GM12873 (cell line): ENCODE data around the gene TTC21B.

Experiments
- CTCF ChIP-seq: IDR thresholded peaks from 2 replicates; pipeline ENCODE4 v1.5.1; 2012; ENCODE audit warnings: low read depth, mild to moderate bottlenecking, moderate library complexity, low read length, control low read depth; ENCODE audit not compliant: insufficient read depth; ENCODE audit errors: missing control alignments

Gene TTC21B

GRCh38 chr2:165852394-165852793, 101.2 kb downstream of the TTC21B start:
- no peak for TF ChIP-seq CTCF

DNA sequence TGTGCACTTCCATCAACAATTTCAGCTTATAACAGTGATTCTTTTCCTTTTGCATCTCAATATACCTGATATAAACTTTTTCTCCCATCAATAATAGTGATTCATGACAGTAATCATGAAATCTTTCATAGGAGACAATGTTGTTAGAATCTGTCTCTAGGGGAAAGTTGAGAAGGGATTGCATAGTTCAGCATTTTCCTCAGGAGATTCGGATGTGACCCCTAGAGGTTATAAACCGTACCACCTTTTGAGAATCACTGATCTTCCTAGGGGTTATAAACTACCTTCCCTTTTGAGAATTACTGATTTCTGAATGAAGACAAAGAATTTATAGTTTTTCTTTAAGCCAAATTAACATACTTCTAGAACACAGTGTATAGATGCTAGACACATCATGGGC, 106.6 kb downstream of the TTC21B start:
- no peak for TF ChIP-seq CTCF

DNA sequence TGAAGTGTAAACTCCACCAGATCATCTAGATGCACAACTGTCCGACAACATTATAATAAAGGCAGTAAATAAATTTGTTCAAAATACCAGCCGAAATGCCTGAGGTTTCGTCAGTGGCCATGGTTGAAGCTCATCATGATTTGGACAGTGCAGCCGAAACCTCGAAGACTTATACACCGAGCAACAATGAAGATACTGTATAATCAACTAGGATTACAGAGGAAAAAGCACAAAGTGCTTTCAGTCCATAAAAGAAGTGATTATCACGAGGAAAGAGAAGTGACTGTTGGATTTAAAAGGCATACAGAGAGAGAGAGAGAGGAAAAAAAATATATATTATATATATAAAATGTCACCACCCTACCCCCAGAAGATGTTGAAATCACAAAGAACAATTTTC, 107.5 kb downstream of the TTC21B start:
- TF ChIP-seq CTCF, result no peak

GRCh38 chr2:165844216-165844615, 109.4 kb downstream of the TTC21B start:
- TF ChIP-seq CTCF, result no peak

DNA sequence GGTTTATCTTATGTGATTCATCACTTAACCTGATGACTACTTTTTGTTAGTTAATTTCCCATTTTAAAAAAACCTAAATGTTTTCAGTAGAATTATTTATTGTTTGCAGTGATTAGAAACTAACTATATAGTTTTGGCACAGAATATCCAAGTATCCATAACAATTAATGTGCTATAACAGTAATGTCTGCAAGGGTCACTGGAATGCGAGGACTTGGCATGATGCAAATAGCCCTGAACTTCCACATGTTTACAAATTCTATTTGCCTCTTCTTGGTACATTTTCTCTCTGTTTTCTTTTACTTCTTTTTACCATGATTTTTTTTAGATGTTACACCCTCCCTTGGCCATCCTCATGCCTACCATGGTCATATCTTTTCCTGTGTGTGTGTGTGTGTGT, 110.2 kb downstream of the TTC21B start:
- no peak for TF ChIP-seq CTCF

DNA sequence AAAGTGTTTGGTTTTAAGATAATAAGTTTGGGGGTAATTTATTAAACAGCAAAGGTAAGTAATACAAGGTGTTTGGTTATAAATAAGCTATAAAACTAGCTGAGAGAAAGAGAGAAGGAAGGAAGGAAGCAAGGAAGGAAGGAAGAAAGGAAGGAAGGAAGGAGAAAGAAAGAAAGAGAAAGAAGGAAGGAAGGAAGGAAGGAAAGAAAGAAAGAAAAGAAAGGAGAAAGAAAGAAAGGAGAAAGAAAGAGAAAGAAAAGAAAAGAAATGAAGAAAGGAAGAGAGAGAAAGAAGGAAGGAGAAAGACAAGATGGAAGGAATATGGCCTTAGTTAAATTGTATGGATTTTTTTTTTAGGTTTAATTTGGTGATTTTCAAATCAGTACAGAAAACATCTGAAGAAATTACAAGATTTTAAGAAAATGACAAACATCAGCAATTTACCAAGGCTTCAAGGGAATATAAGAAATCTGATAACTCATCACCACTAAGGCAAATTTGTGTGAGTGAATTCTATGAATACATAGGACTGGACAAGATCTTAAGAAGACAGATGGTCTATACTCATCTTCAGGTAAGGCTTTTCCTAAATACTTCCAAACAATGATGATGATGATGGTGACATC, 113.1 kb downstream of the TTC21B start:
- TF ChIP-seq CTCF, result no peak

DNA sequence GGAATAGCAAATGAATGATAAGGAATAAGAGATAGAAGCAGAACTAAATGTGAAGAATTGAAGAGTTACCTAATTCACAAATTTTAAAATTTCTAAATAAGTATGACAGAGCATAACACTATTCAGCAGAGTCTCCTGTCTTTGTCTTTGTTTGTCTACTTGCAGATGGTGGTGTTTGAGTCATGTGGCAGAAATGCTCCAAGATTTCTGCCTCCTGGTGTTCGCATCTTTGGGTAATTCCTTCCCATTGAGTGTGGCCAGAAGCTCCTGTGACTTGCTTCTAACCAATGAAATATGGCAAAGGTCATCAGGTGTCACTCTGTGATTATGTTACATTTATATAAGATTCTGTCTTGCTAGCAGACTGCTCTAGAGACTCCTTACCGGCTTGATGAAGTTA, 114.0 kb downstream of the TTC21B start:
- no peak for TF ChIP-seq CTCF
